Inflammatory macrophage treated with lipopolysaccharide for 4 hours (primary cell): ENCODE measurements around the gene ASH1L.

Experiments
- DNase-seq: peaks from one replicate; pipeline ENCODE4 v3.0.0-alpha.2; 2020

The ASH1L gene

GRCh38 chr1:155324717-155325602 lies 237.6 kb downstream of the ASH1L start:
- peak; percentile 40 for DNase-seq

GRCh38 chr1:155324037-155324716 lies 238.4 kb downstream of the ASH1L start:
- DNase-seq, result peak; percentile 99

GRCh38 chr1:155323729-155324036 lies 238.9 kb downstream of the ASH1L start:
- peak; percentile 91 for DNase-seq

GRCh38 chr1:155322953-155323728 lies 239.5 kb downstream of the ASH1L start:
- DNase-seq, result peak; percentile 90

- DNase-seq, result peak; percentile 35
Observed at GRCh38 chr1:155322571-155322952, 240.0 kb downstream of the ASH1L start.

- no peak for DNase-seq
Observed at GRCh38 chr1:155321639-155322503, 240.7 kb downstream of the ASH1L start.

- DNase-seq, result peak; percentile 58
Observed at GRCh38 chr1:155320661-155321617, 241.7 kb downstream of the ASH1L start, which contains the start of gene RUSC1. Gene RUSC1, plus strand, starts transcription at chr1:155320894. Its CDS starts 880 bp downstream, at chr1:155321774.

GRCh38 chr1:155320252-155320651 lies 242.4 kb downstream of the ASH1L start:
- DNase-seq, result no peak

GRCh38 chr1:155319536-155319935 lies 243.1 kb downstream of the ASH1L start:
- DNase-seq, result no peak

GRCh38 chr1:155318082-155318481 lies 244.5 kb downstream of the ASH1L start:
- no peak for DNase-seq

GRCh38 chr1:155316922-155317321 lies 245.7 kb downstream of the ASH1L start:
- DNase-seq, result no peak

- no peak for DNase-seq
Observed at GRCh38 chr1:155313261-155313660, 249.3 kb downstream of the ASH1L start.

GRCh38 chr1:155309423-155310021 lies 253.1 kb downstream of the ASH1L start:
- DNase-seq, result no peak

GRCh38 chr1:155308493-155309422 lies 253.8 kb downstream of the ASH1L start, which contains the start of gene FDPS:
Gene FDPS, plus strand, starts transcription at chr1:155308866. Its CDS starts 924 bp downstream, at chr1:155309790.
- DNase-seq, result peak; percentile 100

GRCh38 chr1:155307247-155307740 lies 255.3 kb downstream of the ASH1L start:
- DNase-seq, result peak; percentile 52

- DNase-seq, result no peak
Observed at GRCh38 chr1:155305881-155306391, 256.7 kb downstream of the ASH1L start.

GRCh38 chr1:155304558-155305063 lies 258.0 kb downstream of the ASH1L start:
- no peak for DNase-seq

GRCh38 chr1:155301342-155301841 lies 261.2 kb downstream of the ASH1L start, which contains the start of gene PKLR:
Gene PKLR, minus strand, starts transcription at chr1:155301438. Its CDS starts 43 bp downstream, at chr1:155301395.
- DNase-seq, result no peak
